Memory B cell (primary cell): Measurements from ENCODE around the gene RC3H1.
"Not testable (repeated sequence)": the region's sequence is repeated elsewhere in the genome, so short reads cannot be mapped to it uniquely, and the experiment has no call there.

Source experiments
- ATAC-seq: fragments of 150-1000 bp; cut with Tn5 transposase; 2 replicates; pipeline ENCODE4 v1.10.0; 2021; ENCODE audit warnings: low read depth, mild to moderate bottlenecking, moderate library complexity
- DNase-seq, 2 donors: peaks; one replicate each; pipeline ENCODE4 v3.0.0; 2022; ENCODE audit warnings: low spot score in 2 of 2
- H3K27ac Mint-ChIP-seq: one replicate; pipeline ENCODE4 v1.8.0; 2022; ENCODE audit warnings: mild to moderate bottlenecking, moderate library complexity, mixed read lengths
- H3K27me3 Mint-ChIP-seq: one replicate; pipeline ENCODE4 v1.8.0; 2022; ENCODE audit warnings: mixed read lengths
- H3K36me3 Mint-ChIP-seq: one replicate; pipeline ENCODE4 v1.8.0; 2022; ENCODE audit warnings: mild to moderate bottlenecking, mixed read lengths
- H3K4me1 Mint-ChIP-seq: one replicate; pipeline ENCODE4 v1.8.0; 2022; ENCODE audit warnings: mixed read lengths
- H3K4me3 Mint-ChIP-seq: one replicate; pipeline ENCODE4 v1.8.0; 2022; ENCODE audit warnings: mild to moderate bottlenecking, moderate library complexity, mixed read lengths
- H3K9me3 Mint-ChIP-seq: one replicate; pipeline ENCODE4 v1.8.0; 2022; ENCODE audit warnings: mixed read lengths

Gene RC3H1

GRCh38 chr1:174007851-174008250 lies 14.3 kb downstream of the RC3H1 start:
- H3K4me1 Mint-ChIP-seq: peaks cover 36% of the 10 kb centered on the region
- H3K9me3 Mint-ChIP-seq: no peaks in the 10 kb centered on the region
- H3K36me3 Mint-ChIP-seq: peaks cover 15% of the 10 kb centered on the region
- ATAC-seq (no peak), DNase-seq (no peak)
- no peak overlapping the region for H3K27ac Mint-ChIP-seq
- H3K27me3 Mint-ChIP-seq: no peaks in the 10 kb centered on the region
- H3K4me3 Mint-ChIP-seq: no peak overlapping the region

GRCh38 chr1:174005032-174005431 lies 17.1 kb downstream of the RC3H1 start:
- peaks cover 46% of the 10 kb centered on the region for H3K4me1 Mint-ChIP-seq
- H3K36me3 Mint-ChIP-seq: peaks cover 14% of the 10 kb centered on the region
- H3K4me3 Mint-ChIP-seq: no peak overlapping the region
- ATAC-seq (peak; percentile 77), DNase-seq (no peak)
- no peaks in the 10 kb centered on the region for H3K27me3 Mint-ChIP-seq
- H3K9me3 Mint-ChIP-seq: no peaks in the 10 kb centered on the region
- no peak overlapping the region for H3K27ac Mint-ChIP-seq

GRCh38 chr1:174003867-174004266 lies 18.3 kb downstream of the RC3H1 start:
- ATAC-seq (no peak), DNase-seq (no peak)
- H3K27ac Mint-ChIP-seq: no peak overlapping the region
- H3K27me3 Mint-ChIP-seq: no peaks in the 10 kb centered on the region
- H3K36me3 Mint-ChIP-seq: peaks cover 11% of the 10 kb centered on the region
- no peaks in the 10 kb centered on the region for H3K9me3 Mint-ChIP-seq
- no peak overlapping the region for H3K4me3 Mint-ChIP-seq
- peaks cover 38% of the 10 kb centered on the region for H3K4me1 Mint-ChIP-seq

GRCh38 chr1:174001573-174001972 lies 20.6 kb downstream of the RC3H1 start:
- no peak for ATAC-seq
- H3K9me3 Mint-ChIP-seq: no peaks in the 10 kb centered on the region

GRCh38 chr1:174000371-174000770 lies 21.8 kb downstream of the RC3H1 start:
- H3K36me3 Mint-ChIP-seq: peaks cover 8% of the 10 kb centered on the region
- peaks cover 29% of the 10 kb centered on the region for H3K4me1 Mint-ChIP-seq
- DNase-seq (no peak), ATAC-seq (no peak)
- no peaks in the 10 kb centered on the region for H3K27me3 Mint-ChIP-seq
- H3K4me3 Mint-ChIP-seq: no peak overlapping the region
- H3K9me3 Mint-ChIP-seq: no peaks in the 10 kb centered on the region
- peak overlapping the region; percentile 24 for H3K27ac Mint-ChIP-seq

More at GRCh38 chr1:174001573-174001972, 20.6 kb downstream of the RC3H1 start:
- Mint-ChIP-seq H3K4me3 (no peak overlapping the region), H3K4me1 (peaks cover 36% of the 10 kb centered on the region), H3K27ac (peak overlapping the region; percentile 0), H3K36me3 (peaks cover 8% of the 10 kb centered on the region), H3K27me3 (no peaks in the 10 kb centered on the region)
- no peak for DNase-seq

- Mint-ChIP-seq H3K36me3 (peaks cover 6% of the 10 kb centered on the region), H3K9me3 (no peaks in the 10 kb centered on the region), H3K27me3 (no peaks in the 10 kb centered on the region), H3K4me3 (no peak overlapping the region), H3K4me1 (peaks cover 24% of the 10 kb centered on the region), H3K27ac (peak overlapping the region; percentile 28)
- ATAC-seq: no peak
- DNase-seq: no peak
Observed at GRCh38 chr1:173997791-173998190, 24.4 kb downstream of the RC3H1 start.

- H3K36me3 Mint-ChIP-seq: peaks cover 9% of the 10 kb centered on the region
- H3K27me3 Mint-ChIP-seq: no peaks in the 10 kb centered on the region
- H3K4me3 Mint-ChIP-seq: no peak overlapping the region
- peaks cover 20% of the 10 kb centered on the region for H3K4me1 Mint-ChIP-seq
- ATAC-seq (no peak), DNase-seq (no peak)
- H3K27ac Mint-ChIP-seq: no peak overlapping the region
- no peaks in the 10 kb centered on the region for H3K9me3 Mint-ChIP-seq
Observed at GRCh38 chr1:173996995-173997394, 25.2 kb downstream of the RC3H1 start.

- Mint-ChIP-seq H3K9me3 (no peaks in the 10 kb centered on the region), H3K36me3 (peaks cover 12% of the 10 kb centered on the region), H3K4me3 (no peak overlapping the region), H3K27ac (no peak overlapping the region), H3K27me3 (no peaks in the 10 kb centered on the region), H3K4me1 (peaks cover 15% of the 10 kb centered on the region)
- no peak for DNase-seq
- ATAC-seq: no peak
Observed at GRCh38 chr1:173995475-173995874, 26.7 kb downstream of the RC3H1 start.

- H3K4me3 Mint-ChIP-seq, H3K9me3 Mint-ChIP-seq, H3K27me3 Mint-ChIP-seq, H3K27ac Mint-ChIP-seq, DNase-seq, ATAC-seq: not testable (repeated sequence)
- Mint-ChIP-seq H3K4me1 (peaks cover 14% of the 10 kb centered on the region), H3K36me3 (peaks cover 16% of the 10 kb centered on the region)
Observed at GRCh38 chr1:173993948-173994347, 28.2 kb downstream of the RC3H1 start.

GRCh38 chr1:173988068-173988467 lies 34.1 kb downstream of the RC3H1 start:
- H3K36me3 Mint-ChIP-seq: peaks cover 26% of the 10 kb centered on the region
- ATAC-seq: no peak
- H3K27me3 Mint-ChIP-seq: no peaks in the 10 kb centered on the region
- no peaks in the 10 kb centered on the region for H3K9me3 Mint-ChIP-seq
- H3K4me3 Mint-ChIP-seq: no peak overlapping the region
- DNase-seq: no peak
- peaks cover 2% of the 10 kb centered on the region for H3K4me1 Mint-ChIP-seq
- H3K27ac Mint-ChIP-seq: peak overlapping the region; percentile 76

- ATAC-seq: no peak
- Mint-ChIP-seq H3K27ac (peak overlapping the region; percentile 76), H3K9me3 (no peaks in the 10 kb centered on the region), H3K4me3 (no peak overlapping the region), H3K4me1 (no peaks in the 10 kb centered on the region), H3K36me3 (peaks cover 20% of the 10 kb centered on the region), H3K27me3 (no peaks in the 10 kb centered on the region)
- DNase-seq: no peak
Observed at GRCh38 chr1:173986951-173987350, 35.2 kb downstream of the RC3H1 start.

- Mint-ChIP-seq H3K4me1 (no peaks in the 10 kb centered on the region), H3K4me3 (no peak overlapping the region), H3K36me3 (peaks cover 18% of the 10 kb centered on the region), H3K27me3 (no peaks in the 10 kb centered on the region), H3K9me3 (no peaks in the 10 kb centered on the region), H3K27ac (peak overlapping the region; percentile 75)
- ATAC-seq (no peak), DNase-seq (no peak)
Observed at GRCh38 chr1:173970252-173970651, 51.9 kb downstream of the RC3H1 start.

- not testable (repeated sequence) for H3K27ac Mint-ChIP-seq
Observed at GRCh38 chr1:173965896-173966295, 56.3 kb downstream of the RC3H1 start.

GRCh38 chr1:173963477-173963876 lies 58.7 kb downstream of the RC3H1 start:
- ATAC-seq (no peak), DNase-seq (no peak)
- H3K36me3 Mint-ChIP-seq: peaks cover 21% of the 10 kb centered on the region
- no peaks in the 10 kb centered on the region for H3K9me3 Mint-ChIP-seq
- no peak overlapping the region for H3K4me3 Mint-ChIP-seq
- H3K27ac Mint-ChIP-seq: peak overlapping the region; percentile 1
- no peaks in the 10 kb centered on the region for H3K4me1 Mint-ChIP-seq
- no peaks in the 10 kb centered on the region for H3K27me3 Mint-ChIP-seq

More at GRCh38 chr1:173965896-173966295, 56.3 kb downstream of the RC3H1 start:
- peaks cover 17% of the 10 kb centered on the region for H3K36me3 Mint-ChIP-seq
- DNase-seq, ATAC-seq, H3K27me3 Mint-ChIP-seq, H3K9me3 Mint-ChIP-seq, H3K4me3 Mint-ChIP-seq, H3K4me1 Mint-ChIP-seq: not testable (repeated sequence)

GRCh38 chr1:173960625-173961024 lies 61.5 kb downstream of the RC3H1 start:
- ATAC-seq (no peak), DNase-seq (no peak)
- peak overlapping the region; percentile 1 for H3K27ac Mint-ChIP-seq
- no peaks in the 10 kb centered on the region for H3K4me1 Mint-ChIP-seq
- no peaks in the 10 kb centered on the region for H3K9me3 Mint-ChIP-seq
- no peak overlapping the region for H3K4me3 Mint-ChIP-seq
- H3K27me3 Mint-ChIP-seq: no peaks in the 10 kb centered on the region
- peaks cover 17% of the 10 kb centered on the region for H3K36me3 Mint-ChIP-seq
